ENCODE data around the gene RAMP3.

DNA sequence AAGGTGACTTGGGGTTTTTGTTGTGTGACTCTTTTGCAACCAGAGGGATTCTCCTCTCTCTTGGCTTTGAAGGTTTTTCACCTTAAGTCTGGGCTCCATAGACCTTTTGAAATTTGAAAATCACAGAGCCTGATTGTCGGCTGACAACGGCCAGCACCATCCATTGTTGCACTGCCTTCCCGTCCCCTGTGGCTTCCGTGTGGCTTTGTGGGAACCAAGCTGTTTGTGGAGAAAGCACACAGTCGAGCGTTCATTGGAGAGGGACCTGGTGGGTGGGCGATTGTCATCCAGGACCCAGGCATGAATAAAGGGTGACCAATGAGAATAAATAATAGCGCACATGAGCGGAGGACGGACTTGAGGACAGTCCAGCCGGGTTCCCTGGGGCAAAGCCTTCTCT lies 7.4 kb upstream of the RAMP3 start:
- TF ChIP-seq CTCF (IDR thresholded peaks at IDR 0.05) (no peak), POLR2A (IDR thresholded peaks at IDR 0.05) (no peak), POLR2AphosphoS5 (IDR thresholded peaks at IDR 0.05) (no peak)

Measured in gastroesophageal sphincter (tissue), 3 donors.